Hepatic stellate cell (primary cell): Measurements from ENCODE around the gene NUP210.

Source experiments
- DNase-seq: peaks from one replicate; pipeline ENCODE4 v3.0.0; 2011; ENCODE audit warnings: low spot score

Gene NUP210

GRCh38 chr3:13274551-13275332 lies 145.4 kb downstream of the NUP210 start:
- DNase-seq, result no peak

GRCh38 chr3:13274125-13274524 lies 146.0 kb downstream of the NUP210 start:
- no peak for DNase-seq

- DNase-seq, result no peak
Observed at GRCh38 chr3:13273604-13274105, 146.5 kb downstream of the NUP210 start.

- no peak for DNase-seq
Observed at GRCh38 chr3:13272831-13273603, 147.1 kb downstream of the NUP210 start.

GRCh38 chr3:13269711-13270378 lies 150.3 kb downstream of the NUP210 start:
- no peak for DNase-seq

GRCh38 chr3:13268961-13269441 lies 151.1 kb downstream of the NUP210 start:
- DNase-seq, result no peak

- DNase-seq, result no peak
Observed at GRCh38 chr3:13268120-13268519, 152.0 kb downstream of the NUP210 start.

GRCh38 chr3:13266651-13267362 lies 153.3 kb downstream of the NUP210 start:
- DNase-seq, result no peak
